IPS DF 19.7 (cell line): ENCODE measurements around the gene GFRA1.

ENCODE experiments used
- DNase-seq: peaks from one replicate; pipeline ENCODE4 v3.0.0-alpha.2; 2013; ENCODE audit warnings: low read depth, low spot score

The GFRA1 gene

DNA sequence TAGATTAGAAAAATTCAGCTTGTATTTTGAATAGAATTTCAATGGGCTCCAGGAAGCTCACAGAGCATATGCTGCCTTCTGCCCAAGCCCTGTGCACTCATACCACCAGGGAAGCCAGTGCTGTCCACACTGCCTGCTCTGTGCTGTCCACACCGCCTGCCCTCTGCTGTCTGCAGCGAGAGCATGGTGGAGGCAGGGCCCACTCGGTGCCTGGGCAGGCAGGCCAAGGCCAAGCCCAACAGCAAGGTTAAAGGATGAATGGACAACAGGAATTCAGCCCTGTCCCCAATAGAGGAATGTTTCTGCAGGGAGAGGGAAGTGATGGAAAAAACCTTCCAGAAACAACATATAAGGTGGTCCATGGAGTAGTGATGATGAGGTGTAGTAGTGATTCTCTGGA lies 146.8 kb downstream of the GFRA1 start:
- no peak for DNase-seq

DNA sequence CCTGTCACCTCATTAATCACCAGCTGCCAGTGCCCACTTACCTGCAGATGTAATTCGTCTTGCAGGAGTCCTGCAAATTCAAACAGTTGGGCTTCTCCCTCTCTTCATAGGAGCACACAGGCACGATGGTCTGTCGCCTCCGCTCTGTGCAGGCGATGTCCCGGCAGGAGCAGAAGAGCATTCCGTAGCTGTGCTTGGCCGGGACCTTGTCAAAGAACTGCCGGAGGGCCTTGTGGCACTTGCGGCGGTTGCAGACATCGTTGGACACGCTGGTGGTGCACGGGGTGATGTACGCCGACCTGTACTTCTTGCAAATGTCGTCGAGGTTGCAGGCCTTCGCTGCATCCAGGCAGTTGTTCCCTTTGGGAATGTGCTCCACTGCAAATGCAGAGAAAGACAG lies 147.8 kb downstream of the GFRA1 start:
- DNase-seq = no peak

DNA sequence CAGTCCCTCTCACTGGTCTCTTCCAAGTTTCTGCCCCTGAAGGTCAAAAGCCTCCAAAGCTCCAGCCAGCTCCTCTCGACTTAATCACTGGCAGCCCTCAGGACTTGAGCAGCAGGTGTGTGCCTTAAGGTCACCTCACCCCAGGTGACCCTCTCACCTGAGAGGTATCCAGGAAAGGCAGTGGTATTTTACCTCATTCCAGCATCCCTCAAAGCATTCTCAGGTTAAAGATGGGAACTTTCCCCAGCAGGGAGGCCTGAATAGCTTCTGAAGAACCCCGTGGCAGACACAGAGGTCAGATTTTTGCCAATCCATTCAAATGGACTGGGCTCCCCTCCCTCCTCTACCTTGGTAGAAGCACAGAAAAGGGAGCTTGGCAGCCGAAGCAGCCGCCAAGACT lies 148.2 kb downstream of the GFRA1 start:
- DNase-seq = peak; percentile 78

DNA sequence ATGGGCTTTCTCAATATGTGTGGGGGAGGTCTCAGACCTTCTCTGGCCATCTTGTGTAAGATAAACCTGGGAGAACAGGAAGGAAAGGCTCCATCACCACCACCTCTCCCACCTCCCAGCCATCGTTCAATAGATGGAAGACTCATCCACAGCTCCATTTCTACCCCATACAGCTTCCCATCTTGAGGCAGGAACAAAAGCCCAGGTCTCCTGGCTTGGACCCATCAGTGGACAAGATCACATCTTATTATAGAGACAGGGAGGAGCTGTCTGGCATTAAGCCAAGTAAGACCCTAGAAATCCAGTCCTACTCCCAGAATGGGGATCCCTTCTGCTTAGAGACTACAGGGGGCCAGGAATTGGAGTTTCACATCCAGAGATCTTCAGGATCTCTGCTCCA lies 150.3 kb downstream of the GFRA1 start:
- no peak for DNase-seq

- no peak for DNase-seq
These were observed 151.1 kb downstream of the GFRA1 start for GRCh38 chr10:116121640-116122525.

DNA sequence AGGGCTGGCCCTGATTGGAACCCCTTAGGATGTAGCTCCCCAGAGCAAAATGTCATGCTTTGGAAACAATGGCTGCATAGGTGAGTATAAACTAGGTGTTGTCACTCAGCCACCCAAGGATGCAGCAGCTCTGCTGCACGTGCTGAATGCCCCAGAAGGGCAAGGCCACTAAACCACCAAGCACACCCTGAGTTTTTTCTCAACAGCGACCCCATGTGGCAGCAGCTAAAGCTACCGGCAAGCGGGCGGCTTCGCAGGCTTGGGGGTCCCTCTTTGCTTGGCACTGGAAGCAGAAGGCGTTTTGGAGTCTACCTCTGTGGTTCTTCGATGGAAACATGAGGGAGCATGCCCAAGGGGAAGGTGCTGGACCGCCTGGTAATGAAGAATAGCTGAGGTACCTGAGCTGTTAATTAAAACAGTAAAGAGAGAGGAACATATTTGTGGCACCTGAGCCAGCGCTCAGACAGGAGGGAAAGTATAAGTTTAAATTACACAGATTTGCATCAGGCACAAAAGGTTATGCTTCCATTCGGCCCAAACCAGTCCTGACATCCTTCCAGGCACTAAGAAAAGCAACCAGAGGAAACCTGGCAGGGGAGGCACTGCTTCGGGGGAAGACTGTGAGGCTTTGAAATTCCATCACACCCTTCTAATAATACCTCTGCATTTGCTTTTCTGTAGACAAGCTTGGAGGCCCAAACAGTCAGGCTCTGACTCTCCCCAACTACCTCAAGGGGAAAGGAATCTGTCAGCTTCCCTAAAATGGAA lies 152.1 kb downstream of the GFRA1 start:
- peak; percentile 17 for DNase-seq

GRCh38 chr10:116118847-116119246 lies 154.2 kb downstream of the GFRA1 start:
- DNase-seq = no peak

DNA sequence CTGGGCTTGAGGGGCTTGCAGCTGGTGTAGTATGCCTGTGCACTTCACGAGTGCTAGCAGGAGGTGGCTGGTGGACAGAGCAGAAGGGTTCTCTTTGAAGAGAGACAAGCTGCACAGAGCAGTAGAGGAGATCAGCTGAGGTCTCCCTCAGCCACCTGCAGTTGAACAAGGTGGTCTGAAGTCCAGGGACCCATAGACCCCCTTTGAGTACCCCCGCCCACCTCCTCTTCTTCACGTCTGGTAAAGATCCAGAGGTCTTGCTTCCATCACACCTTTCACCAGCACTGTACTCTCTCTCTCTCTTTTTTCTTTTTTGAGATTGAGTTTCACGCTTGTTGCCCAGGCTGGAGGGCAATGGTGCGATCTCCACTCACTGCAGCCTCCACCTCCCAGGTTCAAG lies 157.2 kb downstream of the GFRA1 start:
- no peak for DNase-seq

GRCh38 chr10:116115036-116115641 lies 157.9 kb downstream of the GFRA1 start:
- no peak for DNase-seq

DNA sequence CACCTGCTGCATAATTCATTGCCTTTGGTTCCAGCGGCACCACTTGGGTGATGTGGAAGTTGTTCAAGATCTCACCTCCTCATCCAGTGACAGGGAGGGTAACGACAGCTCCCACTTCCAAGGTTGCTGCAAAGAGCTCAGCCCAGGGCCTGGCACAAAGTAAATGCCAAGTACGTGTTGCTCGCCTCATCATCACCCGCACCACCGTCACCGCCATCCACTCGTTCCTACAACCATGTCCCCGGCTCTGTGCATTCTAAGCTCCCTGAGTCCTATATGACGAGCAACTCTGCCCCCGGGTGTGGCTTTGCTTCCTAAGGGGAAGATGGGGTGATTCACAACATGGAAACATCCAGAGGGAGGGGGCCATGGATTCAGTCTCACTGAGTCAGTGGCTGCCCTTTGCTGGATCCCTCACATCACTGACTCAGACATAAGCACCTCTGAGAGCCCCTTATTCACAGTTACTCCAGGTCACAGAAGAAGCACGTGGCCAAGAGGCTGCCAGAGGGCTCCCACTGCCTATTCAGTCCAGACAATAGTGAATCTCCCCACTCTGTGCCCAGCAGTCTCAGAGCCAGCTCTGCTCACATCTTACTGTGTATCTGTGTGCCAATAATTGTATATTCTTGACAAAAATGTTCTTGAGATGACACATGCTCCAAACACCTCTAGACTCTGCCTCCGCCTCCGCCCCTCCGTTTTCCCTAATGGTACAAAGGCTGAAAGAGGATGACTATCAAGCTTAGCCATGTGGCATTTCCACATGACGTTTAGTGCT lies 159.1 kb downstream of the GFRA1 start:
- DNase-seq = no peak

DNA sequence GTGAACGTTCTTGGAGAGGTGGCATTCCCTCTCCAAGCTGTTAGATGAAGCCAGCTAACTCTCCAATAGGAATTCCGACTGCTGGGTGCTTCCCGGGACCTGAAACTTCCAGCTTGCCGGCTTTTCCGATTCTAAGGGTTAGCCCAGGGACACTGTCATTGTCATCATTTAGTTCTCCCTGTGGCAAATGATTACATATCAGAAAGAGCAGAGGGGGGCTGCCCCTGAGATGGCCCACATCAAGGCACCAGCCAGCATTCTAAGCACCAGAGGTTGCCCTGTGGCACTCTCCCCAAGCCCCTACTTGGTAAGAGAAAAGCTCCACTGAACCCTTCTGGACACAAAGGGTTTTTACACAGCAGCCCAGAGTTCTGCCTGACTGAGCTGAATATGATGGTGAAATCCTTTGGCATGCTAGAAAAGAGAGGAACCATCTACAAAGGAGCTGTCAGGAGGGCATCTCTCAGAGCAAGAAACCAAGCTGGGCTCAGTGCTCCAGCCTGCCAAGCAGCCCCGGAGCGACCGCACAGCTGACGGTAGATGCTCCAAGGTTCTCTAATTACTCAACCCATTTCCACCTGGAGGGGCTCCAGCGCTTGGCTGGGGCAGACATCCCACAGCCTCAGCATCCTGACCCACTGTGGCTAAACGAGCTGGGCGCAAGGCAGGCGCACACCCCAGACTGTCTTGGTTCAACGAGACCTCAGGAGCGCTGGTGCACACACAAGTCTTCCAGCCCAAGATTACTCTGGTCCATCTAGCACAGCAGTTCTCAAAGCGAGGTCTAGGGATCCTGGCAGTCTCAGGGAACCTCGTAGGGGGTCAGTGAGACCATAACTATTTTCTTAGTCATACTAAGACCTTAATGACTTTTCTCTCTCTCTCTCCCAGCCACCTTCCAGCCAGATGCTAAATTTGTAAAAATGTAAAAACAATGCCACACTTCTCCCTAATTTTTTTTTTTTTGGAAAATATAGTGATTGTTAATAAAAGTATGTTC lies 160.5 kb downstream of the GFRA1 start:
- no peak for DNase-seq

DNA sequence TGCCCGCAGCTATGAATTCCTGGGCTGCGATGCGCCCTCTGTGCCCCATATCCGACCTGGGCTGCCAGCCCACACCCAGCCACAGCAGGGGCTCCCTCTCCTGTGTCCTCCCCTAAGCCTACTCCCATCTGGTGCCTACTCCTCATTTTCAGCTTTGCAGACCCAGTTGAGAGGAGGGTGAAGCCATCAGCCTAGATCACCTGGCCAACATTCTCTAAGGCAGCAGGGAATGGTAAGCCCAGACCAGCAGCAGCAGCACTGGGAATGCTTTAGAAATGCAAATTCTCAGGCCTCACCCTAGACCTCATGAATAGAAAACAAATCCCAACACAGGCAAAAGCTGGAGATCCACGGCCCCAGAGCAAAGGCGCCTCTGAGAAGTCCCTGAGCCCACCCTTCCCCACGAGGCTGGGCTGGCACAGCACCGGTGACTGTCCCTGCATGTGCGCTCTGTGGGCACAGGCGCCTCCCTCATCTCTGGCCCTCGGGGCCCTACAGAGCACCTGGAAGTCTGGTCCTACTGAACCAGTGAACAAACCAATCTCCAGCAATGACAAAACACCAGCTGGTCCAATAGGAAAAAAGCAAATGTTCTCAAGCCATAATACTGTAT lies 161.4 kb downstream of the GFRA1 start:
- DNase-seq = peak; percentile 9

DNA sequence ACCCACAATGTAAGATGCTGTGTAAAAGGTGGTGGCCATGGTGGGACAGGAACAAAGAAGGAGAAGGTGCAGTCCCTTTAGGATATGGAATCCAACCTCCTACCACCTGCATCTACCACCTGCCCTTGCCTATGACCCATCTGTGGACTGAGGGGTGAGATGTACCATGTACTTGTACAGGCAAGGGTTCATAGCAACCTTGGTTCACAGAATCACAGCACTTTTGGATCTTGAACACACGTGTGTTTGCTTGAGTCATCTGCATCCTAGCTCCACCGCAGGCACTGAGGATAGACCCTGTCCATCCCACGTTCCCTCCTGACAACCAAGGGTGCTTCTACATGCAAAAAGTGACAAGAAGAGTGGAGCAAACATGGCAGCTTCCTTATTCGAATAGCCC lies 162.3 kb downstream of the GFRA1 start:
- no peak for DNase-seq

DNA sequence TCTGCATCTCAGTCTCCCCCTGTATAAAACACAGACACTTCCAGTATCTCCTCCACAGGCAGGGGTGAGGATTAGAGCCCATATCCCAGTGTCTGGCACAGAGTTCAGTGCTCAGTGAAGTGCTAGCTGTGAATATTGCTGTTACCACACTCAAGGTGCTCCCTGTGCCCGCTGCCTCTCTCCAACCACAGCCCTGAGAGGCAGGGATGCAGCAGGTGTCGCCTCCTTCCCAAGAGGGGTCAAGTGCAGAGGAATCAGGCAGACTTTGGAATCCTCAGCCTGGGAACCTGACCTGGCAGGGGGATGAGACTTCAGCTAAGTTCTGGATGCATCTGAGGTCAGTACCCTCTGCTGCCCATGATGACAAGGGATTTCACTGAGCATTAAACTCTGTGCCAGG lies 163.1 kb downstream of the GFRA1 start:
- DNase-seq = no peak

DNA sequence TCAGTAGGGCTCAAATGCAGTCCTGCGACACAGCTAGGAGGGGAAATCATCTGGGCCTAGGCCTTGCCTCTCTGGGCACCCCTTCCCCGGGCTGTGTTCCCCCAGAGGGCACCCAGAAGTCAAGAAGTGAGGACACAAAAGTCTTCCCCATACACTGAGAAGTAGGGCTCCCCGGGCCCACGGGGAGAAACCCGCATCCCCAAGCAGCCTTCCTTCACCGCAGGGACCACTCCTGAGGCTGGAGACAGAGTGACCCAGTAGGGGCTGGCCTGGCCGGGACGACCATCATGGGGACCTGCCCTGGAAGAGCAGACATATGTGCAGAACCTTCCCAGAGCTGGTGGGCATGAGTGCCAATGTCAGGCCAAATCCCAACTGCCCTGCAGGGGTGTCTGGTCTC lies 163.5 kb downstream of the GFRA1 start:
- no peak for DNase-seq

- no peak for DNase-seq
These were observed 164.9 kb downstream of the GFRA1 start for GRCh38 chr10:116108095-116108494.

DNA sequence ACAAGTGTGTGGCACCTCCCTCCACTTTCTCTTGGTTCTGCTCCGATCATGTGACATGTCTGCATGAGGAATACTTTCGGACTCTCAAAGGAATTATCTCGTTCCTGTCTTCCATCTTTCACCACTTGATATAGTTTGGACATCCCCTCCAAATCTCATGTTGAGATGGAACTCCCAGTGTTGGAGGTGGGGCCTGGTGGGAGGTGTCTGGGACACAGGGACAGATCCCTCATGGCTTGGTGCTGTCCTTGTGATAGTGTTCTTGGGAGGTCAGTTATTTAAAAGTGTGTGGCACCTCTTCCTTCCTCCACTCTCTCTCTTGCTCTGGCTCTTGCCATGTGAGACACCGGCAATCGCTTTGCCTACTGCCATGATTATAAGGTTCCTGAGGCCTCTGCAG lies 166.4 kb downstream of the GFRA1 start:
- no peak for DNase-seq

GRCh38 chr10:116105264-116105663 lies 167.7 kb downstream of the GFRA1 start:
- DNase-seq = no peak

DNA sequence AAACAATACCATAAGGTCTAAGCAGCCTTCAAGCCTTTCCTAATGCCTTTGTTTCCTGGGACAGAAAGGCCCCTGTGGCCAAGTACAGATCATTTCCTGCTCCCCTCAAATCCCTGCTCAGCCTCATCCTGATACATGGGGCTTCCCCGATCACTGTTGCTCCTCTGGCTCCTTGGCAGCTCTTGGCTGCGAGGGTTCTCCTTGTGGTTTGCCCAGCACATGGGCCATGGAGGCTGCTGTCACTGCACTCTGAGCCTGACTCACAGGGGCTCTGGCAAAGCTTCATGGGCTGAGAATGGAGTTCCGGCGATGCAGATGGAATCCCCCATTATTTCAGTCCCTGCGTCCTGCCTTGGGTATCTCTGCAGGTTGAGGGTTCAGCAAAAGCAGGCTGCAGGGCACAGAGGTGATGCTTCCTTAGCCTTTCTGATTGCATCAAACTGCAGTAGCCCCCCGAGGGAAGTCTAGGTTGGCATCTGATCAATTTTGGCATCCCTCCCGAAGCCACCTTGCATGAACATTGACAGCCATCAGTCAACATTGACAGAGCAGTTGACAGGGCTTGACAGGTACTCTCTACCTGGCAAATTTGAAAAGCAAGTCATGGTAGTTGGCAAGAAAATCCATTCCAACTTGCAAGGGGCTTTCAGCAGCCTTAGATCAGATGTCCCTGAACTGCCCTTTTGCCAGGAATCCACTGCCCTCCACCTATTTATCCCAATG lies 168.6 kb downstream of the GFRA1 start:
- no peak for DNase-seq
